Measurements from ENCODE around the gene GP5.

DNA sequence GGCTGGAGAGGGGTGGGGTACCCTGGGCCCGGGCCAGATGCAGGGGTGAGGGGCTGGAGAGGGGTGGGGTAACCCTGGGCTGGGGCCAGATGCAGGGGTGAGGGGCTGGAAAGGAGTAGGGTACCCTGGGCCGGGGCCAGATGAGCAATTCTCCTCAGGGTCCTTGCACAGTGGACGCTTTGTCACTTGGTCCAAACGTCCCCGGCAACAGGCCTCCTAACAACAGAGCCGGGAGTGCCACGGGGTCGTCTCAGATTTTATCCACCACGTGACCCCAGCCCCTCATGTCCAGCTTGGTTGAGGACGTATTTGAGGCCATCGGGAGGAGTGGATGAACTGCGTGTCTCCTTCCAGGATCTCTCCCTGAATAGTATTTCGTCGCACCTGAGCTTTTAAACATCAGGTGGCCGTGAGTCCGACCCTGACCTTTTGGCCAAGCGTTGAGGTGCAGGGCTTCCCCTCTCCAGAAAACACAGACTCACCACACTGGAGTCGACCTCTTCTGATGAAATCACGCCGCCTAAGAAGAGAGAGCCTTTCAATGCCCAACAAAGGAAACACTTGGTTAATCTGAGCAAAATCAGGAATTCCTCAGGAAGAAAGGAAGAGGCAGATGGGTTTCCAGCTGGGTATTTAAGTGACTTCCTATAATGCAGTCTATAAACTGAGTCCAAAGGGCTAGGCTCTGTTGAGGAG lies 16.7 kb downstream of the GP5 start:
- TF ChIP-seq, protein P1, sequence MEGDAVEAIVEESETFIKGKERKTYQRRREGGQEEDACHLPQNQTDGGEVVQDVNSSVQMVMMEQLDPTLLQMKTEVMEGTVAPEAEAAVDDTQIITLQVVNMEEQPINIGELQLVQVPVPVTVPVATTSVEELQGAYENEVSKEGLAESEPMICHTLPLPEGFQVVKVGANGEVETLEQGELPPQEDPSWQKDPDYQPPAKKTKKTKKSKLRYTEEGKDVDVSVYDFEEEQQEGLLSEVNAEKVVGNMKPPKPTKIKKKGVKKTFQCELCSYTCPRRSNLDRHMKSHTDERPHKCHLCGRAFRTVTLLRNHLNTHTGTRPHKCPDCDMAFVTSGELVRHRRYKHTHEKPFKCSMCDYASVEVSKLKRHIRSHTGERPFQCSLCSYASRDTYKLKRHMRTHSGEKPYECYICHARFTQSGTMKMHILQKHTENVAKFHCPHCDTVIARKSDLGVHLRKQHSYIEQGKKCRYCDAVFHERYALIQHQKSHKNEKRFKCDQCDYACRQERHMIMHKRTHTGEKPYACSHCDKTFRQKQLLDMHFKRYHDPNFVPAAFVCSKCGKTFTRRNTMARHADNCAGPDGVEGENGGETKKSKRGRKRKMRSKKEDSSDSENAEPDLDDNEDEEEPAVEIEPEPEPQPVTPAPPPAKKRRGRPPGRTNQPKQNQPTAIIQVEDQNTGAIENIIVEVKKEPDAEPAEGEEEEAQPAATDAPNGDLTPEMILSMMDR (IDR thresholded peaks at IDR 0.05; ENCODE audit: low read depth, low read length): no peak
- TF ChIP-seq EZH2phosphoT487 (IDR thresholded peaks at IDR 0.05; ENCODE audit: low read depth): no peak
